Neural crest cell (in vitro differentiated cells): ENCODE measurements around the gene TMEM95. TPM values are rescaled to one million over a fixed set of nuclear protein-coding genes. Genes with fewer than 3 reads are reported as not detected.

Experiments used
- DNase-seq: peaks from one replicate; pipeline ENCODE4 v3.0.0; 2021; ENCODE audit warnings: low read depth, mixed read lengths, low spot score
- H3K27ac Mint-ChIP-seq: one replicate; pipeline ENCODE4 v1.8.0; 2021; ENCODE audit warnings: mild to moderate bottlenecking, mixed read lengths; ENCODE audit not compliant: unreplicated experiment
- H3K27me3 Mint-ChIP-seq: 2 replicates; pipeline ENCODE4 v1.8.0; 2021; ENCODE audit warnings: low read depth, mild to moderate bottlenecking, mixed read lengths
- H3K36me3 Mint-ChIP-seq: 2 replicates; pipeline ENCODE4 v1.8.0; 2021; ENCODE audit warnings: low read depth, mild to moderate bottlenecking, mixed read lengths
- H3K4me1 Mint-ChIP-seq: 2 replicates; pipeline ENCODE4 v1.8.0; 2021; ENCODE audit warnings: mixed read lengths
- H3K4me3 Mint-ChIP-seq: one replicate; pipeline ENCODE4 v1.8.0; 2021; ENCODE audit warnings: mild to moderate bottlenecking, mixed read lengths
- H3K9me3 Mint-ChIP-seq: 2 replicates; pipeline ENCODE4 v1.8.0; 2021; ENCODE audit warnings: mixed read lengths
- total RNA-seq: library from RNA; stranded (reverse); gene quantifications from 2 replicates; pipeline ENCODE4 v1.2.1, GENCODE V29; 2021
- TF ChIP-seq, protein P1 (sequence below): fragments of 200-600 bp; sonication (generic); conservative IDR thresholded peaks from 2 replicates; pipeline ENCODE4 v1.5.0; 2021; ENCODE audit warnings: antibody characterized with exemption, mild to moderate bottlenecking

The TMEM95 gene
- total RNA-seq, 1 donor from 2014 or later, result not detected

DNA sequence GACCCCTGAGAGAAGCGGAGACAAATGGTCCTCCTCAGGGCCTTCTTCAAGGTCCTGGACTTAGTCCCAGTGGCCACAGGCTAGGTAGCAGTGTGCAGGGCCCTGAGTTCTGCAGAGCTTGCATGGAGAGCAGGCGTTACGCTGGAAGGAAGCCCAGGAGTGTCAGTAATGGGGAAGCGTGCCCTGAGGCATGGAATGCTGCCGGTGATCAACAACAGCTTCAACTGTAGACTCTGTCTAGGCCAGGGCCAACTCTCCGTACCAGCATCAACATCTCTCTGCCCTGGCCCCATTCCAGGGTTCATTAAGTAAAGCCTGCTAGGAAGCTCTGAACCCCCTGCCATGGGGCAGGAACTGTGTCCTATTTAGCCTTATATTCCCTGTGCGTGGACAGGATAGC is 25.4 kb downstream of the TMEM95 start:
- Mint-ChIP-seq H3K4me3 (peak overlapping the region; percentile 73), H3K9me3 (peaks cover 6% of the 10 kb centered on the region), H3K27me3 (peaks cover 76% of the 10 kb centered on the region), H3K36me3 (peaks cover 5% of the 10 kb centered on the region), H3K4me1 (peaks cover 11% of the 10 kb centered on the region), H3K27ac (no peak overlapping the region)
- no peak for DNase-seq
- TF ChIP-seq, protein P1, sequence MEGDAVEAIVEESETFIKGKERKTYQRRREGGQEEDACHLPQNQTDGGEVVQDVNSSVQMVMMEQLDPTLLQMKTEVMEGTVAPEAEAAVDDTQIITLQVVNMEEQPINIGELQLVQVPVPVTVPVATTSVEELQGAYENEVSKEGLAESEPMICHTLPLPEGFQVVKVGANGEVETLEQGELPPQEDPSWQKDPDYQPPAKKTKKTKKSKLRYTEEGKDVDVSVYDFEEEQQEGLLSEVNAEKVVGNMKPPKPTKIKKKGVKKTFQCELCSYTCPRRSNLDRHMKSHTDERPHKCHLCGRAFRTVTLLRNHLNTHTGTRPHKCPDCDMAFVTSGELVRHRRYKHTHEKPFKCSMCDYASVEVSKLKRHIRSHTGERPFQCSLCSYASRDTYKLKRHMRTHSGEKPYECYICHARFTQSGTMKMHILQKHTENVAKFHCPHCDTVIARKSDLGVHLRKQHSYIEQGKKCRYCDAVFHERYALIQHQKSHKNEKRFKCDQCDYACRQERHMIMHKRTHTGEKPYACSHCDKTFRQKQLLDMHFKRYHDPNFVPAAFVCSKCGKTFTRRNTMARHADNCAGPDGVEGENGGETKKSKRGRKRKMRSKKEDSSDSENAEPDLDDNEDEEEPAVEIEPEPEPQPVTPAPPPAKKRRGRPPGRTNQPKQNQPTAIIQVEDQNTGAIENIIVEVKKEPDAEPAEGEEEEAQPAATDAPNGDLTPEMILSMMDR, result no peak

DNA sequence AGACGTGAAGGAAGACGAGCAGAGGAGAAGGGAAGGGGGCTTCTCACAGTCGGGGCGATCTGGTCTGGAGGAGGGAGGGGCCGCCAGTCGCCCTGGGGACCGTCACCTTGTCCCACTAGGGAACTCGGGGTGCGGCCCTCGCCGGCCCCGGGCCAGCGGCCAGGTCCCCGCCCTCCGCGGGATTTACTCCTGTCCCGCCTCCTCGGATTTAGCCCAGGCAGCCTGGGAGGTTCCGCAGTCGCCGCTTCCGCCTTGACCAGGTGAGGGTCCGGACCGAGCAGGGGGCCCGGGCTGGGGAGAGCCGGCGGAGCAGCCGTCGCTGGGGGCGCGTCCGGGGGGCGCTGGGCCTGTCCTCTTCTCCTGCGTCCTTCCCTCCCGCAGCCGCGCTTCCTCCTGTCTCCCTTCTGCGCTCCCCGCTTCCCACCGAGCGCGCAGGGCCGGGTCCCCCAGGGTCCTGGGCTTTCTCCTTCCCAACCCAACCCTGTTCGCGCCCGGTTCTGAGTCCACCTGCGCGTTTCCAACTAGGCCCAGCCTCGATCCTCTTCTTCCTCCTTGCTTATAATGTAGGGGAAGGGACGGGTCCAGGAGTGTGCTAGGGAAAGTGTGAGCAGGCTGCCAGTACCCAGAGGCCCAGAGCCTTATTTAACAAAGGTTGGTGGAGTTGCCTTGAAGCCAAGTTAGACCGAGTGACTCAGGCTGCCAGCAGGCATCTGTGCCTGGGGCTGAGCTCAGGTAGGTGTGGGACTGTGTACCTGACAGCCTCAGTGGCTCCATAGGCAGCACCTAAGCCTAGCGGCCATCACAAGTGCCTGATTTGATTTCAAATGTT is 26.1 kb downstream of the TMEM95 start, which contains the start of gene TNK1:
TNK1 (plus strand) TSS at position 235 of the 829 bp plus-strand sequence. CDS start 1,838 bp downstream, outside the sequence.
- DNase-seq, result no peak
- Mint-ChIP-seq H3K36me3 (peaks cover 5% of the 10 kb centered on the region), H3K27ac (no peak within 1 kb of the TSS), H3K4me3 (peak within 1 kb of the TSS; percentile 73), H3K27me3 (peaks cover 78% of the 10 kb centered on the region), H3K4me1 (peaks cover 11% of the 10 kb centered on the region), H3K9me3 (peaks cover 6% of the 10 kb centered on the region)
- TF ChIP-seq, protein P1, result no peak

DNA sequence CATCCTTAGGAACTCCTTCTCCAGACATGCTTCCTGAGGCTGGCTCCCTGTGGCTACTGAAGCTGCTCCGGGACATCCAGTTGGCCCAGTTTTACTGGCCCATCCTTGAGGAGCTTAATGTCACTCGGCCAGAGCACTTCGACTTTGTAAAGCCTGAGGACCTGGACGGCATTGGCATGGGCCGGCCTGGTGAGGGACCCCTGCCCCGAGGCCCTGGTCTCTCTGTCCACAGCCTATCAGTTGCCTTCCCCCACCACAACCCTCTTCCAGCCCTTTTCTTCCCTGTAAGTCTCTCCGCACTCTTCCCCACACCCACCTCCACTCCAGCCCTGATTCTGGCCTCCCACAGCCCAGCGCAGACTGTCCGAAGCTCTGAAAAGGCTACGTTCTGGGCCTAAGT is 27.9 kb downstream of the TMEM95 start:
- Mint-ChIP-seq H3K36me3 (peaks cover 5% of the 10 kb centered on the region), H3K27me3 (peaks cover 66% of the 10 kb centered on the region), H3K4me3 (peak overlapping the region; percentile 41), H3K27ac (no peak overlapping the region), H3K4me1 (peaks cover 11% of the 10 kb centered on the region), H3K9me3 (peaks cover 6% of the 10 kb centered on the region)
- TF ChIP-seq, protein P1, result no peak
- DNase-seq, result no peak

DNA sequence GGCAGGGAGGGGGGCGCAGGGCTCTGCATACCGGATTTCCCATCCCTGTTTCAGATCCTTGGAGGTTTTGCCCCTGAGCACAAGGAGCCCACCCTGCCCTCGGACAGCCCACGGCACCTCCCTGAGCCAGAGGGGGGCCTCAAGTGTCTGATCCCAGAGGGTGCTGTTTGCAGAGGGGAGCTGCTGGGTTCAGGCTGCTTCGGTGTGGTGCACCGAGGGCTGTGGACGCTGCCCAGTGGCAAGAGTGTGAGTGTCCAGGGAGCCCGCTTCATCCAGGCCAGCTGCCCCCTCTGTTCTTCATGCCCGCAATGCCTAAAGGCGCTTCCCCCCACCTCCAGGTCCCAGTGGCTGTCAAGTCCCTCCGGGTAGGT is 28.4 kb downstream of the TMEM95 start:
- no peak for DNase-seq
- Mint-ChIP-seq H3K4me1 (peaks cover 11% of the 10 kb centered on the region), H3K9me3 (peaks cover 6% of the 10 kb centered on the region), H3K4me3 (no peak overlapping the region), H3K27ac (no peak overlapping the region), H3K36me3 (peaks cover 5% of the 10 kb centered on the region), H3K27me3 (peaks cover 64% of the 10 kb centered on the region)
- TF ChIP-seq, protein P1, result no peak

DNA sequence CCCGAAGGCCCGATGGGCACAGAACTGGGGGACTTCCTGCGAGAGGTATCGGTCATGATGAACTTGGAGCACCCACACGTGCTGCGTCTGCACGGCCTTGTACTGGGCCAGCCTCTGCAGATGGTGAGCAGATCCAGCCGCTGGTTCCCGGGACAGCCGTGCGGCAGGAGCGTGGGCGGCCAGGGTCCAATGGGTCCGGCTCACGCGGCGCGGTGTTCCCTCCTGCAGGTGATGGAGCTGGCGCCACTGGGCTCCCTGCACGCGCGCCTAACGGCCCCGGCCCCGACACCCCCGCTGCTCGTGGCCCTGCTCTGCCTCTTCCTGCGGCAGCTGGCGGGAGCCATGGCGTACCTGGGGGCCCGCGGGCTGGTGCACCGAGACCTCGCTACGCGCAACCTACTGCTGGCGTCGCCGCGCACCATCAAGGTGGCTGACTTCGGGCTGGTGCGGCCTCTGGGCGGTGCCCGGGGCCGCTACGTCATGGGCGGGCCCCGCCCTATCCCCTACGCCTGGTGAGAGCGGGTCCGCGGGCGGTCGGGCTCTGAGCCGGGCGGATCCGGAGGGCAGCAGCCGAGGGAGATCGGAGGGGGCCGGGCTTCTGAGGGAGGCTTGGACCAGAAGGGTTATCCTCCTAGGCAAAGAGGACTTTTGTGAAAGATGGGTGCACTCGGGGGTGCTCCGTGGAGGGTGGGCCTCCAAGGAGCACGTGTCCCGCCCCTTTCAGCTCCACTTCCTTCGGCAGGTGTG is 29.0 kb downstream of the TMEM95 start:
- Mint-ChIP-seq H3K9me3 (peaks cover 6% of the 10 kb centered on the region), H3K27ac (no peak overlapping the region), H3K27me3 (peaks cover 60% of the 10 kb centered on the region), H3K4me3 (no peak overlapping the region), H3K4me1 (peaks cover 11% of the 10 kb centered on the region), H3K36me3 (peaks cover 5% of the 10 kb centered on the region)
- DNase-seq, result peak; percentile 55
- TF ChIP-seq, protein P1, result no peak
